WERI-Rb-1 (cell line): ENCODE data around the gene PAX2.

Source experiments
- DNase-seq: peaks from one replicate; pipeline ENCODE4 v3.0.0-alpha.2; 2020
- H3K27ac ChIP-seq: fragments of 250-450 bp; sonication (Bioruptor Pico); 2 replicates; pipeline ENCODE4 v1.5.1; 2020; ENCODE audit warnings: mild to moderate bottlenecking, moderate library complexity
- H3K27me3 ChIP-seq: fragments of 250-450 bp; sonication (Bioruptor Pico); 2 replicates; pipeline ENCODE4 v1.5.1; 2021; ENCODE audit warnings: mild to moderate bottlenecking, low read depth, moderate library complexity; ENCODE audit not compliant: insufficient read depth, severe bottlenecking
- H3K36me3 ChIP-seq: fragments of 250-450 bp; sonication (Bioruptor Pico); 2 replicates; pipeline ENCODE4 v1.5.1; 2020; ENCODE audit warnings: mild to moderate bottlenecking, moderate library complexity
- H3K4me3 ChIP-seq: 2 replicates; pipeline ENCODE4 v1.5.1; 2011; ENCODE audit warnings: low read depth, mild to moderate bottlenecking, control low read depth, low read length
- H3K9me3 ChIP-seq: fragments of 250-450 bp; sonication (Bioruptor Pico); 2 replicates; pipeline ENCODE4 v1.5.1; 2021; ENCODE audit warnings: mild to moderate bottlenecking, moderate library complexity; ENCODE audit not compliant: severe bottlenecking
- TF ChIP-seq, protein P1 (sequence below): IDR thresholded peaks from 2 replicates; pipeline ENCODE4 v1.5.1; 2011; ENCODE audit warnings: low read depth, mild to moderate bottlenecking, control low read depth, inconsistent platforms, low read length

Gene PAX2

DNA sequence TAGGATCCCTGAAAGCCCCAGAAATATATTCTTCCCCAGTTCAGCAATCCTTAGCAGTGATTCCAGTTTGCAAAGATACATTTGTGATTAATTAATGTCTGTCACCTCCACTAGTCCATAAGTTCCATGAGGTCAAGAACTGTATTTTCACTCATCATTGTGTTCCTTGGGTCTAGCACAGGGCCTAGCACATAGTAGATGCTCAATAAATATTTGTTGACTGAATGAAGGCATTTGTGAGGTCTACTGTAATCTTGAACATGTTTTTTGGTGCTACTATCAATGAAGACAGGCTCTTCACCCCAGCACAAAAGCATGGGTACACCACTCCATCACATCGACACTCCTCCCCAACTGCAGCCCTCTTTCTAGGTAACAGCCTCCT is 30.8 kb upstream of the PAX2 start:
- TF ChIP-seq, protein P1, sequence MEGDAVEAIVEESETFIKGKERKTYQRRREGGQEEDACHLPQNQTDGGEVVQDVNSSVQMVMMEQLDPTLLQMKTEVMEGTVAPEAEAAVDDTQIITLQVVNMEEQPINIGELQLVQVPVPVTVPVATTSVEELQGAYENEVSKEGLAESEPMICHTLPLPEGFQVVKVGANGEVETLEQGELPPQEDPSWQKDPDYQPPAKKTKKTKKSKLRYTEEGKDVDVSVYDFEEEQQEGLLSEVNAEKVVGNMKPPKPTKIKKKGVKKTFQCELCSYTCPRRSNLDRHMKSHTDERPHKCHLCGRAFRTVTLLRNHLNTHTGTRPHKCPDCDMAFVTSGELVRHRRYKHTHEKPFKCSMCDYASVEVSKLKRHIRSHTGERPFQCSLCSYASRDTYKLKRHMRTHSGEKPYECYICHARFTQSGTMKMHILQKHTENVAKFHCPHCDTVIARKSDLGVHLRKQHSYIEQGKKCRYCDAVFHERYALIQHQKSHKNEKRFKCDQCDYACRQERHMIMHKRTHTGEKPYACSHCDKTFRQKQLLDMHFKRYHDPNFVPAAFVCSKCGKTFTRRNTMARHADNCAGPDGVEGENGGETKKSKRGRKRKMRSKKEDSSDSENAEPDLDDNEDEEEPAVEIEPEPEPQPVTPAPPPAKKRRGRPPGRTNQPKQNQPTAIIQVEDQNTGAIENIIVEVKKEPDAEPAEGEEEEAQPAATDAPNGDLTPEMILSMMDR = no peak
- H3K36me3 ChIP-seq = no peaks in the 10 kb centered on the region
- H3K9me3 ChIP-seq = peaks cover 7% of the 10 kb centered on the region
- H3K27me3 ChIP-seq = peaks cover 92% of the 10 kb centered on the region
- DNase-seq = no peak
- H3K4me3 ChIP-seq = no peak overlapping the region
- H3K27ac ChIP-seq = no peak overlapping the region

- no peak overlapping the region for H3K27ac ChIP-seq
- no peak for DNase-seq
- TF ChIP-seq, protein P1 = no peak
- peaks cover 92% of the 10 kb centered on the region for H3K27me3 ChIP-seq
- H3K4me3 ChIP-seq = no peak overlapping the region
- no peaks in the 10 kb centered on the region for H3K36me3 ChIP-seq
- H3K9me3 ChIP-seq = peaks cover 7% of the 10 kb centered on the region
Measured at GRCh38 chr10:100715101-100715444, 30.3 kb upstream of the PAX2 start.

DNA sequence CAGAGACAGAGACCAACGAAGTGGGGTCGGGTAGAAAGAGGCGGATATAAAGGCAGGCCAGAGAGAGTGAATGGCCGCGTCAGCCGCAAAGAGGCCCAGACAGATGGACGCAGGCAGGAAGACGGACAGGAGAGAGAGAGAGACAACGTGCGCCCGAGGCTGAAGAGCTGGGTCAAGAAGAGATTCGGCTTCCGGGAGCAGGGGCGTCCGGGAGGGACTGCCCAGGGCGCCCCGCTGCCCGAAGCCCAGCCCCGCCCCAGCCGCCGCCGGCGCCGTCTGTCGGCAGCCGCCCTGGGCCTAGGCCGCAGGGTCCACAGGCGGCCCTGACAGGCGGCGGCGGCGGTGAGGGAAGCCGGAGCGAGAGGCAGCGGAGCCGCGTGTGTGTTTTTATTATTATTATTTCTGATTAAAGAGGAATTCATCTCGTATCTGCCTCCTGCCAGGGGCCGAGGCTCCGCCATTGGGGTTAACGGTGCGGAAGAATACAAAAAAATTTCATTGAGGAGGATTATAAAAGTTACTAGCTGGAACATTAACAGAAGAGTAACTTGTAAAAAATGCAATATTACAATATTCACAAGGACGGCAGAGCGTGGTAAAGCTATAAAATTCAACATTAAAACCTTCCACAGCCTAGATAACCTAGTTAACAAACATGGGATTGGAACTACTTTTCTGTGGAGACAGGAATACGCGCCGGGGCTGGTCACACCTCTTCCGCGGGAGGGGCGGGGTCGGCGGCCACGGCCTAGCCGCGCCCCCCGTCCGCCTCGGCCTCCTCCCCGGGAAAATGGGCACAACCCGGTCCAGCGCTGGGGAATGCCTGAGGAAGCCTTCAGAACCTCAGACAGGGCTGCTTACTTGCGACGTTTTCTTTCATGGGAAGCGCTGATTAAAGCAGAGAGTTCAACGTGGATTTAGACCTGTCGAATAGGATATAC is 29.7 kb upstream of the PAX2 start:
- Histone ChIP-seq H3K36me3 (no peaks in the 10 kb centered on the region), H3K27ac (no peak overlapping the region), H3K4me3 (no peak overlapping the region), H3K9me3 (peaks cover 7% of the 10 kb centered on the region), H3K27me3 (peaks cover 92% of the 10 kb centered on the region)
- no peak for DNase-seq
- TF ChIP-seq, protein P1 = no peak

DNA sequence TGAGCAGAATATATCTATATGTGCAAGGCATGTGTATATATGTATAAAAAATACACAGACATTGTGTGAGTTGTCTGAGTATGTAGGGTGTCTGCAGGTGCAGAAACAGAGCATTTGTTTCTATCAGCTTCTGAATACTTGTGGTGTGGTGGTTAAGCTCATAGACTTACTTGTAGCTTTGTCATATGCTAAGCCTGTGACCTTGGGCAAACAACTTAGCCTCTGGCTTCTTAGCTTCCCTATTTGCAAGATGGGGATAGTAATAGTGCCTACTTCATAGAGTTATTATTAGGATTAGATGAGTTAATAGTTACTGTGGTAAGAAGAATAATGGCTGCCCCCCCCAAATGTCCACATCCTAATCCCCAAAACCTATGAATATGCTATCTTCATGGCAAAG is 28.2 kb upstream of the PAX2 start:
- Histone ChIP-seq H3K4me3 (no peak overlapping the region), H3K36me3 (no peaks in the 10 kb centered on the region), H3K27me3 (peaks cover 90% of the 10 kb centered on the region), H3K27ac (no peak overlapping the region), H3K9me3 (peaks cover 7% of the 10 kb centered on the region)
- TF ChIP-seq, protein P1 = no peak
- no peak for DNase-seq

DNA sequence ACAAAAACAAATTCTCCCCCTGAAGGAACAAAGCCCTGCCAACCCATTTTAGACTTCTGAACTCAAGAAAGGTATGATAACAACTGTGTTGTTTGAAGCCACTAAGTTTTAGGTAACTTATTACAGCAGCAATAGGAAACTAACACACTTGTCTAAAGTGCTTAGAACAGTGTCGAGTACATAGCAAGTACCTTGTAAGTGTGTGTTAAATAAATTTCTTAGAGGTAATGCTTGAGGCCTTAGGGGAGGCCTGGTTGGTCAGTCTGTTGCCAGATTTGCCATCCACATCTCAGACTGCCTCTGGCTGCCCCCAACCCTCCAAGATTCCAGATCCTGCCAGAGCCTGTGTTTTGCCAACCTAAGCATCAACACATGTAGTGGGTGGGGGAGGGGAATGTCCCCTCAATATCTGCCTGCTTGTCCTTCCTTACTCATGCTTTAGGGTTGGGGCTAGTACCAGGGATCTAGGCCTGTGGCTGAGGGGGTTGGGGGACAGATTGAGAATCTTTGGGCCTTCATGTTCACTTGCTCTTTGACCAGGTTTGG is 27.1 kb upstream of the PAX2 start:
- Histone ChIP-seq H3K36me3 (no peaks in the 10 kb centered on the region), H3K4me3 (no peak overlapping the region), H3K27me3 (peaks cover 90% of the 10 kb centered on the region), H3K27ac (no peak overlapping the region), H3K9me3 (peaks cover 7% of the 10 kb centered on the region)
- no peak for DNase-seq
- TF ChIP-seq, protein P1 = no peak

- TF ChIP-seq, protein P1 = no peak
- H3K27me3 ChIP-seq = peaks cover 94% of the 10 kb centered on the region
- no peak for DNase-seq
- no peaks in the 10 kb centered on the region for H3K36me3 ChIP-seq
- no peak overlapping the region for H3K4me3 ChIP-seq
- H3K27ac ChIP-seq = no peak overlapping the region
- H3K9me3 ChIP-seq = no peaks in the 10 kb centered on the region
Measured at GRCh38 chr10:100723180-100723579, 22.2 kb upstream of the PAX2 start.
